Measurements from ENCODE around the gene ISYNA1.

- TF ChIP-seq CTCF (conservative IDR thresholded peaks at IDR 0.05; ENCODE audit: low read depth in 2 of 2) (no peak), POLR2AphosphoS5 (IDR thresholded peaks at IDR 0.05; ENCODE audit: low read depth) (no peak), REST (IDR thresholded peaks at IDR 0.05; ENCODE audit: unreplicated experiment) (no peak), EZH2phosphoT487 (IDR thresholded peaks at IDR 0.05; ENCODE audit: unreplicated experiment) (no peak), EZH2 (IDR thresholded peaks at IDR 0.05; ENCODE audit: low read depth, unreplicated experiment) (peak; percentile 25), ZNF114 (CRISPR knock-in tag; IDR thresholded peaks at IDR 0.05) (no peak), JUNB (IDR thresholded peaks at IDR 0.05; ENCODE audit: unreplicated experiment) (no peak), CREB1 (CRISPR knock-in tag; IDR thresholded peaks at IDR 0.05; ENCODE audit: low read depth) (no peak)
These were observed 19.3 kb downstream of the ISYNA1 start for GRCh38 chr19:18418483-18419194.
